Stimulated activated CD4-positive, alpha-beta T cell treated with anti-CD3 and anti-CD28 coated beads, TNF-alpha, amount 100 ng/mL, for 1 hour (primary cell): ENCODE results near the gene TSPY9.
"Not testable (repeated sequence)": the region's sequence is repeated elsewhere in the genome, so short reads cannot be mapped to it uniquely, and the experiment has no call there.

ENCODE experiments used
- DNase-seq, 3 donors: peaks; one replicate each; pipeline ENCODE4 v3.0.0-alpha.2; 2020; ENCODE audit warnings: low read depth in 3 of 3, low spot score in 1 of 3

Gene TSPY9

GRCh38 chrY:9486967-9487366 lies at the start of gene TSPY9:
TSS of gene TSPY9 (plus strand) at chrY:9487267. CDS start at chrY:9487313, 46 bp downstream.
- not testable (repeated sequence) for DNase-seq

DNA sequence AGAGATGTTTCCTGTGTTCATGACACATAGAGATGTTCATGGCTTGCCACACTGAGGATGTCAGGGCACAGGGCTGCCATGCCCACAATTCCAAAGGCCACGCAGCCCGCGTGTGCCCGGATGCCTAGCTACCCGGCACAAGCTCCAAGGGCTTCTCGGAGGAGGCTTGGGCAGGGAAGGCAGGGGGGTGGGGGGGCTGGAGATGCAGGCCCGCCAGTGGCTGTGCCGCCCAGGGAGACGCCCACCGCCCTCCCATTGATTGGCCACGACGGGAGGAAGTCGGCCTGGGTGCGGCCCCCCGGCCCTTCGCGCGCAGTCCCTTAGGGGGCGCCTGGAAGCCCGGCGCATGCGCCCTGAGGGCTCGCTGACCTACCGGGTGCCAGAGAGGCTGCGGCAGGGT lies 20.4 kb upstream of the TSPY9 start, which contains the start of gene TSPY1:
TSPY1 (plus strand) TSS at position 301 of the 400 bp plus-strand sequence; CDS start at position 347, 46 bp downstream.
- DNase-seq: not testable (repeated sequence)

DNA sequence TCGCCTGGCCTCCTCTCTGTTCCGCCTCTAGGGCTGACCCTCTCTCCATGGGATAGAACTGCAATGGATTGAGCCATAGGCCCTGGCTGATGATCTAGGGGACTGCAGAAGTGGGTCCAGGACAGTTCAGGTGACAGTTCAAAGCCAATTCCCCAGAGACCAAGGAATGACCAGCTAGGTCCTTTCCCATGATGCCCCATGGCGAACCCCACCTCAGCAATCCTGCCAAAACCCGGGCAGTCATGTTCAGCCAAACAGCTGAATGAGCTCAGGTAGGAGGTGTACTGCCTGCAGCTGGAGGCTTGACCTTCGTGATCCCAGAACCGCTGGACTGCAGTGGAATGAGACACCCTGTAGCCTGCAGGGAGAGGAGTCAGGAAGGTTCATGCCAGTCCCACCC lies 17.3 kb downstream of the TSPY9 start:
- DNase-seq: not testable (repeated sequence)

GRCh38 chrY:9516287-9516686 lies 29.2 kb downstream of the TSPY9 start:
- DNase-seq: not testable (repeated sequence)

- DNase-seq: not testable (repeated sequence)
Observed at GRCh38 chrY:9527580-9527979, 40.5 kb downstream of the TSPY9 start, which contains the start of gene TSPY10. TSS of gene TSPY10 (plus strand) at chrY:9527880. CDS start at chrY:9527926, 46 bp downstream.
